ENCODE data around the gene SETDB1.

Gene SETDB1

DNA sequence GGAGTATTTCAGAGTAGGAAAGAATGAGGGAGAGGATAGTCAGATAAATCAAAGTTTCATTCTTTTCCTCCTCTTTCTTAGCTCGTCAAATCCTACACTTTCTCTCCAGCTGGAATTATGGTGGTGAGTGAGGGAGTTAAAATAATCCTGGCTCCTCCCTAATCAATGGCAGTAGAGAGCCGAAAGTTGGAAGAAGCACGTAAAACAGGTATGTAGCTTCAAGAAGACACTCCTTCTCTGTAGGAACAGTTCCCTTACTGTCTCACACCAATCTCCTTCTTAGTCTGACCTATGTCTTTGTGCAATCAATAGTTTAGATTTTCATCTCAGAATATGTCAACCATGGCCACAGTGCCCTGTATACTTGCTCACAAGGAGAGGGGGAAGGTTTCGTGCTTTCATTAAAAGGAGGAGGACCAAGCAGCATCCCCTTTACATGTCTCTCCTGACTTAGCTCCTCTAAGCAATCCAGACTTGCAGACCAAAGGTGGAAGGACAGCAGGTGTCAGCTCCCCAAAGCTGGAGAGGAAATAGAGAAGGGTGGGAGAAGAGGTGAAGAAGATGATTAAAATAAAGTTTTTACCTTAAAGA lies 79.7 kb downstream of the SETDB1 start:
- DNase-seq (ENCODE audit: low spot score): no peak

DNA sequence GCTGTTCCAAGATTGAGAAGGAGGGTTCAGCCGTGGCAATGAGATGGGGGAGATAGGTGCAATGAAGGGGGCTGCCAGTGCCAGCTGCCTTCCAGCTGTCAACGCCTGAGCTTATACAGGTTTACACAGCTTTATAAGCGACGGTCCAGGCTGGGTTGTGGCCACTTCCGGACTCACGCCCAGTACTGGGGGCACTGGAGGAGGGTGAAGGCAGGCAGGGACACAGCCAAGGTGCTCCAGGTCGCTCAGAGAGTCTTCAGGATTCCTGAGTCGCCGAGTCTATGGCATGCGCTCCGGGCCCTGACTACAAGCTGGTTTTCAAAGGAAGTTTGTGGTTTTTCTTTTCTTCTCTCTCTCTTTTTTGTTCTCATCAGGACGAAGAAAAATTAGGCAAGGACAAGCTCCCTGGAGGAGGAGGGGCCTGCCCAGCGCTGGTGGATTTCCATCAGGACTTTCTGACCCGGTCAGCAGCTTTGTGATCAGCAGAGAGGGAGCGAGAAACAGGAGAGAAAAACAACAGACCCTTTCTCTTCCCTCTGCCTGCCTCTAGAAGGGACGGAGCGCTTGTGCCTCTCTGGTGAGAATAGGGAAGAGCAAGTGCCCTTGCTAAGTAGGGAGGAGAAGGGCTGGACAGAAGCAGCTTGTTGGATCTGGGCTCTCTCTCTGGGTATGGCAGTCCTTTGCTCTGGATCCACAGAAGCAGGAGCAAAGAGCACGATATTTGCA lies 80.3 kb downstream of the SETDB1 start, which contains the start of gene MINDY1:
MINDY1 (minus strand) TSS at position 576 of the 726 bp plus-strand sequence. CDS start 4,285 bp downstream, outside the sequence.
- DNase-seq (ENCODE audit: low spot score): peak; percentile 25

DNA sequence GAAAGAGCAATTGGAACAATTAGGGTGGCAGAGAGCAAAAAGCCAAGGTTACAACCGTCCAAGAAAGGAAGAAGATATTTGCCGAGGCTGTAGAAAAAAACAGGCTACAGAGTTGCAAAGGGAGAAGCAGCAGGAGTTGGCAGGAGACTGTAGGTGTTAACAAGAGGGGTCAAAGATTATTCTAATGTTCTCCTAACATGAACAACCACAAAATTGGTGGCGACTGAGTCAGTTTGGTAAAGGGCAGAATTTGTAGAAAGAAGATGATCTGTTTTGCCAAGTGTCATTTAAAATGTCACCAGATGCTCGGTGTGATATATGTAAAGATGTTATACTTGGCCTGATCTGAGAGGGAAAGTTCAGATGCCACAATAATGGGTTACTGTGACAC lies 81.7 kb downstream of the SETDB1 start:
- no peak for DNase-seq (ENCODE audit: low spot score)

DNA sequence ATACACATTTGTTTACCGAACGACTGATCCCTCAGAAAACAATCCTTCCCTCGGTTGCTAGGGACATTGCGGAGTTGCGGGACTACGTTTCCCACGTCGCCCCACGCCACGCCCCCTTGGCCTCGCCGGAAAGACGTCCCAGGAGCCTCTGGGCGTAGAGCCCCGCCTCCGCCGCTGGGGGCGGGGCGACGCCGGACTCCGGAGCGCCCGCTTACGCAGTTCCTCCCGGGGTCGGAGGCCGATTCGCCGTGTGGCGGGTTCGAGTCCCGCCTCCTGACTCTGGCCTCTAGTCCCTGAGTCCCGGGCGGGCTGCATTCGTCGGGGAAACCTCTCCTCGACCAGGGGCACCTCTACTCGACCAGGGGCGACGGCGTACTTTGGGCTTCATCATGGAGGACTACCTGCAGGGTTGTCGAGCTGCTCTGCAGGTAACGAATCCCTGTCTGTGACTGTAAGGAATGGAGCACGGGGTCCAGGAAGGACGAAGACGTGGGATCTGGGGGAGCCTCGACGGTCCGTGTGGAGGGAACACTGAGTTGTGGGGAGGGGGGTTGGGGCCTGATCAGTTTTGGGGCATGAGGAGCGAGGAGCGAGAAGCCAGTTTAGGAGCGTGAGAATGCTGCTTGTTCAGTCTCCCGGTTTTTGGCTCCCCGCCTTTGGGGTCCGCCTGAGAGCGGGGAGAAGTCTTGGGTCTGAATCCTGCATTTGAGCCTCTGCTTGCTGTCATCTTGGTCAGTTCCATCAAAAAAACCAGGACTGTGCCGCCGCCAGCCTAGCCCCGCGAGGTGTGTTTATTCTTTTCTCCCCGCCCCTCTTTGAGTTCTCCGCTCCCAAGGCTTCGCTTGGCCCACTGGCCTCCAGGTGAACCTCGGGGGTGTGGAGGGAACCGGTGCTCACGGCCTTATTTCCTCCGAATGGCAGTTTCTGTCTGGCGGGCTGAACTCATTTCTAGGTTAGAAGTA lies 82.4 kb downstream of the SETDB1 start, which contains the start of gene PRUNE1:
PRUNE1 (plus strand) TSS at position 206 of the 962 bp plus-strand sequence; CDS start at position 390, 184 bp downstream.
- peak; percentile 99 for DNase-seq (ENCODE audit: low spot score)

DNA sequence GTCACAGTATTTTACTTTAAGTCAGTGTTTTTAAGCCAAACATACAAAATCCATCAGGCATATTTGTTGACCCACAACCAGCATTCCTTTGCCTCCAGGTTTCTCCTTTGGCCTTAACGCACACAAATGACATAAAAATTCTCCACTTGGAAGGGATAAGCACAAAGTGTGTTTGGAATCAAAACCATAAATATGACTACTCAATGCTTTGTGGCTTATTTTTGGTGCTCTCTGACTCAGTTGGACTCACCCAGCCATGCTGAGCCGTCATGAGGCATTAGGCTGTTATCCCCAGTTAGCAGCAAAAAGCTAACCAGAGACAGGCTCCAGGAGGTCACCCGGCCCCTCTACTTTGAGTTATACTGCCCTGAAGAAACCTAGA lies 83.0 kb downstream of the SETDB1 start:
- no peak for DNase-seq (ENCODE audit: low spot score)

DNA sequence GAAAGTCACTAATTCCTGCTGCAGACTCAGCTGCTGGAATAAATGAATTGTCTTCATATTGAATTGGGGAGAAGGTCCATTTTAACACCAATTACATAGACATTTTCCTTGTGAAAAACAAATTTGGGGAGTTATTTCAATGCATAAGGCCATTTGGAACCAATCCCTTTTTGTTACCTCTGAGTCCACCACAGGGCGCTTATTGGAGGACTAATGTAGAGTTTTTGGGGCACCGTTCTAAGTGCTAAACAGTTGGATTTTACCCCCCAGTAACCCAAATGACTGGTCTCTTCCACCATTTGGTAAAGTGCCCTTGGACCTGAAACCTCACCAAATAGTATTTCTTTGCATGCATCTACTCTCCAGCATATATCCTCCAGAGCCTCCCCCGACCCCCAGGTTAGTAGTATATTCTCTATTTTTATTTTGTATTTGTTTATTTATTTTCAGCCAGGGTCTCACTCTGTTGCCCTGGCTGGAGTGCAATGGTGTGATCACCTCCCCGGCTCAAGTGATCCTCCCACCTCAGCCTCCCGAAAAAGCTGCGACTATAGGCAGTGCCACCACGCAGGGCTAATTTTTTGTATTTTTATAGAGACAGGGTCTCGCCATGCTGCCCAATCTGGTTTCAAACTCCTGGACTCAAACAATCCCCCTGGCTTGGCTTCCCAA lies 83.6 kb downstream of the SETDB1 start:
- no peak for DNase-seq (ENCODE audit: low spot score)

DNA sequence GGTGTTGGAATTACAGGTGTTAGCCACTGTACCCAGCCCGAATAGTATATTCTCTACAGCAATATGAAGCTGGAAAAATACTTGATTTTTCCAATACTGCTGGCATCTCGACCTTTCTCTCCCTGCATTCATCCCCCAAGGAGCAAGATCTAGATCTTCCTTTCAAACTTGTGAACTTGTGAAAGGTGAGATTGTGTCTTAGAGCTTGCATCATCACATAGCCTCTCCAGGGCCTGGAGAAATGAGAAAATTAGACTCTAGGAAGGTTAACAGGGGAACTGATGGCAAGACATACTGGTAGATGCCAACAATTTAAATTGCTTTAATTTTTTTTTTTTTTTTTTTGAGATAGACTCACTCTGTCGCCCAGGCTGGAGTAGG lies 84.2 kb downstream of the SETDB1 start:
- DNase-seq (ENCODE audit: low spot score): no peak

DNA sequence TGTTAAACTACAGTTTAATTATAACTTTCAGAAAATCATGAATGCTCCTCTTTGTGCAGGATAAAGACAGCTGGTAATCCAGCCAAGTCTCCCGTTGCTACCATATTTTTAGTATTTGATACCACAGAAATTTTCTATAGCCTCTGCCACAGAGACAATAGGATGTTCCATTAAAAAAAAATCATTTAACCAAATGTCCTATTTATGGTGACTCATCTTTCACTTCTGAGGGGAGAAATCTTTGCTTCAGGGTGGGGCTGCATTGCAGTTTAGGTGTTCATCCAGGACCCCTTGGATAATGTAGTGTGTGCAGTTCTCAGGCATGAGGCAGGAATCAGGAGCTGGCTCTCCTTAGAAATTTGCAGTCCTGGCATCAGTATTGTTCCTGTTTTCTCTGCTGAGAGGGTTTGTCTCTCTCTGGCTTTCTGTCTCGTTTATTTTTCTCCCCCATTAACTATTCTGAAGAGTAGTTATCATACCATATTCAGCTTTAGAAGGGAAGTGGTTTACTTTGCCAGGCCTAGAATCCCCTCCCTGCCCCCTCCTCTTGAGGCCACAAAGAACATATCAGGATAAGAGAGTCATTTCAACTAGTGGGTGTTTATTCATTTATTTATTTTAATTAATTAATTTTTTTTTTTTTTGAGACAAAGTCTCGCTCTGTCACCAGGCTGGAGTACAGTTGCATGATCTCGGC lies 85.1 kb downstream of the SETDB1 start:
- DNase-seq (ENCODE audit: low spot score): no peak

DNA sequence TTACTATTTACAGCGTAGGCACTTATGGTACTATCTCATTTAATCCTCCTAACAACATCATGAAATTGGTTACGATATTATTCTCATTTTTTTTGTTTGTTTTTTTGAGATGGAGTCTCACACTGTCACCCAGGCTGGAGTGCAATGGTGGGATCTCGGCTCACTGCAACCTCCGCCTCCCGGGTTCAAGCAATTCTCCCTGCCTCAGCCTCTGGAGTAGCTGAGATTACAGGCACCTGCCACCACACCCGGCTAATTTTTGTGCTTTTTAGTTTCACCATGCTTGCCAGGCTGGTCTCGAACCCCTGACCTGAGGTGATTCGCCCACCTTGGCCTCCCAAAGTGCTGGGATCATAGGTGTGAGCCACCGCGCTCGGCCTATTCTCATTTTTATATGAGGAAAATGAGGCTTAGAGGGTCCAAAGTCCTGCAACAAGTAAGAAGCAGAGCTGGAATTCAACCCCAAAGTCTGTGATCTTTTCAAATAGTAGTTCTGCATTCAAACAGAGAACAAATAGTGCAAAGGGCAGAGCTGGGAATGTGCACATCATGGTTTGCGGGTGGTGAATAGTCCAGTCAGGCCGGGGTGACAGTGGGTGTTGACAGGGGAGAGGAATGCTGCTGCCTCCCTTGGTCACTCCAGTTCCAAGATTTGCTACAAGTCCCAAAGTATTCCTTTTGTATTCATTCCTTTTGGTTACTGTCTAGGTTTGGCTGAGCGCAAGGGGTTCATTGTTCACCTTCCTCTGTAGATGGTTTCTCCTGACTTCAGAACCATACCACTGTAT lies 86.7 kb downstream of the SETDB1 start:
- DNase-seq (ENCODE audit: low spot score): no peak

DNA sequence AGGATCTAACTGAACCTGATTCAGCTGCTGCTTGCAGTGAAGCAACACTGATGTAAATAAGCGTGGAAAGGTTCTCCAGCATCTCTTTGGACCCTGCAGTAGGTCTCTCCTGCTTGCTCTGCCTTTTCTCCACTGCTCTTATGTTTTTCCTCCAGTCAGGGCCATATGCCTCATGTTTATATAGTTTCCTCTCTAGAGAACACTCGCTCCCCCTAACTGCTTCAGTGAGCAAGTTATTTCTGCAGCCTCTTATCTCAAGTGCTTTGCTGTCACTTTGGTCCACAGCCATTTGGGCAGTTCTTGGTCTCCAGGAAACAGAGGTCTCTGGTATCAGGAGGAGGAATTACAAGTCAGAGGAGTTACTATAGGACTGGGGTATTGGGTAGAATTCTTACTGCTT lies 87.4 kb downstream of the SETDB1 start:
- DNase-seq (ENCODE audit: low spot score): no peak

All from CD4-positive, alpha-beta T cell treated with Interleukin-15 for 4 hours (primary cell).